ENCODE results near the gene PSME1. TPM values are rescaled to one million over a fixed set of nuclear protein-coding genes. Genes with fewer than 3 reads are reported as not detected.
A peak's percentile ranks its signal among the peaks of the same experiment; 100 is the strongest.

PSME1 gene
- total and polyA plus RNA-seq, 2 of the 13 experiments (the other 11 are each of a cell fraction or from before 2014, with no cell fraction given): 159 to 608 TPM

- no peak for TF ChIP-seq ZSCAN9 (CRISPR knock-in tag; IDR thresholded peaks at IDR 0.05; ENCODE audit: borderline replicate concordance)
- TF ChIP-seq ZNF335 (CRISPR knock-in tag; IDR thresholded peaks at IDR 0.05): peak; percentile 76; the same call in 1 of the 2 replicates
- TF ChIP-seq LCORL (IDR thresholded peaks at IDR 0.05): 0 out of 2 replicates have a peak, but pooled peaks have one; percentile 14
- TF ChIP-seq LCORL (CRISPR knock-in tag; IDR thresholded peaks at IDR 0.05): no peak
- TF ChIP-seq ZNF232 (CRISPR knock-in tag; IDR thresholded peaks at IDR 0.05; ENCODE audit: borderline replicate concordance): peak; percentile 49
- 0 out of 2 replicates have a peak, but pooled peaks have one; percentile 78 for TF ChIP-seq ZNF749 (CRISPR knock-in tag; IDR thresholded peaks at IDR 0.05; ENCODE audit: borderline replicate concordance)
- TF ChIP-seq SUZ12 (IDR thresholded peaks at IDR 0.05; ENCODE audit: low read depth, low read length): no peak
- TF ChIP-seq MTF2 (CRISPR knock-in tag; IDR thresholded peaks at IDR 0.05; ENCODE audit: borderline replicate concordance): no peak
- 0 out of 2 replicates have a peak, but pooled peaks have one; percentile 81 for TF ChIP-seq ISX (CRISPR knock-in tag; conservative IDR thresholded peaks at IDR 0.05)
- TF ChIP-seq ZNF18 (CRISPR knock-in tag; IDR thresholded peaks at IDR 0.05; ENCODE audit: insufficient replicate concordance): no peak
- no peak for TF ChIP-seq DPF2 (CRISPR knock-in tag; IDR thresholded peaks at IDR 0.05; ENCODE audit: borderline replicate concordance, low read depth)
- TF ChIP-seq FOXJ3 (CRISPR knock-in tag; IDR thresholded peaks at IDR 0.05; ENCODE audit: borderline replicate concordance): no peak
- no peak for TF ChIP-seq NRL (CRISPR knock-in tag; IDR thresholded peaks at IDR 0.05; ENCODE audit: borderline replicate concordance)
- no peak; the same call in 1 of the 2 replicates for TF ChIP-seq NFAT5 (CRISPR knock-in tag; IDR thresholded peaks at IDR 0.05)
- no peak; the same call in 1 of the 2 replicates for TF ChIP-seq ZFP36L2 (CRISPR knock-in tag; IDR thresholded peaks at IDR 0.05)
- no peak for TF ChIP-seq ZNF20 (CRISPR knock-in tag; IDR thresholded peaks at IDR 0.05)
- TF ChIP-seq ZNF597 (CRISPR knock-in tag; IDR thresholded peaks at IDR 0.05): 0 out of 2 replicates have a peak, but pooled peaks have one; percentile 88
- TF ChIP-seq ATRX (CRISPR knock-in tag; IDR thresholded peaks at IDR 0.05; ENCODE audit: borderline replicate concordance): no peak
- no peak; the same call in 1 of the 2 replicates for TF ChIP-seq ZNF652 (CRISPR knock-in tag; IDR thresholded peaks at IDR 0.05; ENCODE audit: borderline replicate concordance, low read depth)
These were observed 11.2 kb downstream of the PSME1 start, which contains the start of gene RNF31 (continued) for GRCh38 chr14:24146978-24147760.

Measured in HepG2 (cell line).